Caco-2 (cell line): ENCODE data around the gene ZNF821. TPM values are rescaled to one million over a fixed set of nuclear protein-coding genes. Genes with fewer than 3 reads are reported as not detected.

Experiments
- BruUV-seq: library from RNA; stranded (reverse); fragments of 400-500 nt; replicated peaks from 2 replicates; lab custom pipeline; 2021; lab: Mats Ljungman, UMichigan
- CTCF ChIA-PET: fragments of 300-600 bp; sonication (Branson Sonifier 250); formaldehyde crosslinking; loops from one replicate; lab custom pipeline; 2022; ENCODE audit warnings: antibody characterized with exemption; lab: Charles Lee
- POLR2A ChIA-PET: fragments of 300-600 bp; sonication (Branson Sonifier 250); formaldehyde crosslinking; loops from one replicate; lab custom pipeline; 2022; ENCODE audit warnings: antibody characterized with exemption; lab: Charles Lee
- DNase-seq, 2 experiments: peaks; one replicate each; pipeline versions ENCODE4 v3.0.0 to v3.0.0-alpha.2; 2020 to 2022
- H3K27me3 ChIP-seq: replicated peaks from 2 replicates; pipeline ENCODE4 v1.6.0; 2011; ENCODE audit warnings: low read length; ENCODE audit not compliant: control insufficient read depth, insufficient read depth
- H3K36me3 ChIP-seq: 2 replicates; pipeline ENCODE4 v1.5.1; 2011; ENCODE audit warnings: low read length; ENCODE audit not compliant: control insufficient read depth, insufficient read depth
- H3K4me1 ChIP-seq: fragments of 250-450 bp; sonication (Bioruptor Pico); 2 replicates; pipeline ENCODE4 v1.5.1; 2020; ENCODE audit warnings: mild to moderate bottlenecking
- H3K4me3 ChIP-seq: 2 replicates; pipeline ENCODE4 v1.5.1; 2011; ENCODE audit warnings: low read depth, mild to moderate bottlenecking, control low read depth, low read length
- H3K9me3 ChIP-seq: fragments of 250-450 bp; sonication (Bioruptor Pico); 2 replicates; pipeline ENCODE4 v1.5.1; 2020; ENCODE audit warnings: mild to moderate bottlenecking, moderate library complexity
- H3K27ac Mint-ChIP-seq: one replicate; pipeline ENCODE4 v1.8.0; 2022; ENCODE audit warnings: mixed read lengths; ENCODE audit not compliant: unreplicated experiment
- H3K27me3 Mint-ChIP-seq: one replicate; pipeline ENCODE4 v1.8.0; 2022; ENCODE audit warnings: mixed read lengths; ENCODE audit not compliant: insufficient read depth, unreplicated experiment
- H3K36me3 Mint-ChIP-seq: one replicate; pipeline ENCODE4 v1.8.0; 2022; ENCODE audit warnings: mild to moderate bottlenecking, mixed read lengths; ENCODE audit not compliant: insufficient read depth, unreplicated experiment
- H3K4me1 Mint-ChIP-seq: one replicate; pipeline ENCODE4 v1.8.0; 2022; ENCODE audit warnings: low read depth, mixed read lengths; ENCODE audit not compliant: unreplicated experiment
- H3K4me3 Mint-ChIP-seq: one replicate; pipeline ENCODE4 v1.8.0; 2022; ENCODE audit warnings: mild to moderate bottlenecking, moderate library complexity, mixed read lengths; ENCODE audit not compliant: unreplicated experiment
- H3K9me3 Mint-ChIP-seq: one replicate; pipeline ENCODE4 v1.8.0; 2022; ENCODE audit warnings: mixed read lengths; ENCODE audit not compliant: unreplicated experiment
- CTCF ChIP-seq, 2 experiments: fragments of 200-600 bp in 1 of 2; IDR thresholded peaks; 1 replicate in 1 of 2; 2 replicates in 1 of 2; pipeline versions ENCODE4 v1.5.1 to v1.8.0; 2011 to 2022; ENCODE audit warnings: antibody characterized with exemption in 1 of 2, control low read depth in 1 of 2, inconsistent platforms in 1 of 2, low read depth in 1 of 2, low read length in 1 of 2, mild to moderate bottlenecking in 1 of 2, moderate library complexity in 1 of 2; ENCODE audit not compliant: insufficient read depth in 1 of 2, severe bottlenecking in 1 of 2, unreplicated experiment in 1 of 2
- intact Hi-C: fragments of 100-400 bp; cut with micrococcal nuclease; formaldehyde crosslinking; loops from one replicate; pipeline ENCODE4 v1.10.0; 2022; ENCODE audit not compliant: unreplicated experiment
- total RNA-seq: library from RNA; stranded (reverse); gene quantifications from 2 replicates; pipeline ENCODE4 v1.2.3, GENCODE V29; 2022

Gene ZNF821
- total RNA-seq, 1 experiment from 2014 or later = 16.9 TPM

DNA sequence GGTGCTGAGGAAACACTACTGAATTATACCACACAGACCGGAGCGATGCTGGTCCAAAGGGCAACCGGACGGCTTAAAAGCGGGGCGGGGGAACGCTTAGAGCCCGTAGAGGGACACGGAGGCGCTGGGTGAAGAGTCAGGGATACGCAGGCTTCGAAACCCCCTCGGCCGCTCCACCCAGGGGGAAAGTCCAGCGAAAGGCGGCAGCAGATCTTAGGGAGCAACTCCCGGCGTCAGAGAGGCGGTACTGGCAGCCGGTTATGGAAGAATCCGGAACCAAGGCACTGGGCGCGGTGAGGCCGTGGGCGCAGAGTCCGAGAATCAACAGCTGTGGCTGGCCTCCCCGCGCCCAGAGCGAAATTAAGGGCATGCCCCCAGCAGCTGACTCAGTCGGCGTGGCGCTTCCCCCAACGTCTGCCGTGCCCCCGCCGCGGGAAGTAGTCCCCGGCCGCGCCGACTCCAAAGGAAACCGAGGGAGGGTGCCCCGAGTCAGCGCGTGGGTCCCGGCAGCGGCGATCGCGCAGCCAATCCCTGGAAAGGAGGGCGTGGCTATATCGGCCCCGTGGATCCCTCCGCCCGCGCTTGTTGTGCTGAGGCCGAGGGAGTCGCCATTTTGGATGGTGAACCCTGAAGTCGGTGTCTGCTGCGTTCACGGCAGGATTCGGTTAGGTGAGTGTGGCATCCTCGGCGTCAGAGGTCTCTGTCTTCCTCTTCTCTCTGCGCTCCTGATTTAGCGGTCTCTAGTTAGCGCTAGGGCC, 11.1 kb upstream of the ZNF821 start, which contains the start of gene IST1:
IST1 (plus strand) TSS at position 611 of the 758 bp plus-strand sequence. CDS start 20,110 bp downstream, outside the sequence.
- peaks cover 2% of the 10 kb centered on the region for H3K36me3 ChIP-seq
- no peak for TF ChIP-seq CTCF (IDR thresholded peaks at IDR 0.05; ENCODE audit: insufficient read depth in 1 of 2, low read depth in 1 of 2, low read length in 1 of 2, severe bottlenecking in 1 of 2, unreplicated experiment in 1 of 2)
- Mint-ChIP-seq H3K9me3 (no peaks in the 10 kb centered on the region), H3K4me3 (peak within 1 kb of the TSS; percentile 79), H3K4me1 (no peaks in the 10 kb centered on the region), H3K27me3 (no peaks in the 10 kb centered on the region), H3K27ac (peak within 1 kb of the TSS; percentile 89), H3K36me3 (peaks cover 60% of the 10 kb centered on the region)
- H3K4me3 ChIP-seq = peak within 1 kb of the TSS; percentile 79
- no peaks in the 10 kb centered on the region for H3K9me3 ChIP-seq
- ChIA-PET POLR2A (interaction anchor here (1.7 kb wide), 1 partner anchor 12 kb away, joined by 12 read pairs; the partner anchor contains the start of gene ZNF821), CTCF (interaction anchor here (1.4 to 1.5 kb wide), 2 partner anchors 11 to 66 kb away, joined by 3 to 16 read pairs; partner anchors contain the start of gene ZNF821)
- no peaks in the 10 kb centered on the region for H3K27me3 ChIP-seq
- no TSS peak for BruUV-seq
- DNase-seq = peak; percentile 99
- H3K4me1 ChIP-seq = peaks cover 5% of the 10 kb centered on the region; the same call in 1 of the 2 replicates
- intact Hi-C loops = loop anchor here (1.0 to 2.0 kb wide), 3 partner anchors 11 to 198 kb away; partner anchors contain the start of genes DHX38, TXNL4B and ZNF821

GRCh38 chr16:71894229-71894920, 10.4 kb upstream of the ZNF821 start:
- H3K4me1 Mint-ChIP-seq = no peaks in the 10 kb centered on the region
- H3K36me3 Mint-ChIP-seq = peaks cover 58% of the 10 kb centered on the region
- H3K36me3 ChIP-seq = peaks cover 2% of the 10 kb centered on the region
- intact Hi-C loops = loop anchor here (2.0 kb wide), 1 partner anchor 198 kb away; the partner anchor contains the start of genes DHX38 and TXNL4B
- no peaks in the 10 kb centered on the region for H3K27me3 ChIP-seq
- peak in 1 of 2 experiments; percentile 2 for TF ChIP-seq CTCF (IDR thresholded peaks at IDR 0.05; ENCODE audit: insufficient read depth in 1 of 2, low read depth in 1 of 2, low read length in 1 of 2, severe bottlenecking in 1 of 2, unreplicated experiment in 1 of 2)
- H3K27ac Mint-ChIP-seq = peak overlapping the region; percentile 89
- H3K9me3 Mint-ChIP-seq = no peaks in the 10 kb centered on the region
- no peaks in the 10 kb centered on the region for H3K27me3 Mint-ChIP-seq
- peak overlapping the region; percentile 79 for H3K4me3 ChIP-seq
- peak; percentile 63 to 67 for DNase-seq
- peaks cover 5% of the 10 kb centered on the region; the same call in 1 of the 2 replicates for H3K4me1 ChIP-seq
- H3K4me3 Mint-ChIP-seq = peak overlapping the region; percentile 79
- POLR2A ChIA-PET = interaction anchor here (0.7 to 1.7 kb wide), 3 partner anchors 11 to 228 kb away, joined by 4 to 12 read pairs (median 6); partner anchors contain the start of genes AP1G1 and ZNF821
- H3K9me3 ChIP-seq = no peaks in the 10 kb centered on the region
- CTCF ChIA-PET = interaction anchor here (0.6 to 1.5 kb wide), 4 partner anchors 10 to 268 kb away, joined by 3 to 16 read pairs (median 4); partner anchors contain the start of genes MARVELD3 and ZNF821
- BruUV-seq = TSS peak; percentile 86
